HepG2 (cell line): ENCODE results near the gene NOTUM. TPM values are rescaled to one million over a fixed set of nuclear protein-coding genes. Genes with fewer than 3 reads are reported as not detected.

Source experiments
- AKNA ChIP-seq: sonication (generic); formaldehyde crosslinking; IDR thresholded peaks from 2 replicates; pipeline ENCODE4 v1.4.0; 2020; ENCODE audit warnings: missing genetic modification reagents, borderline replicate concordance
- ATAD3A ChIP-seq: sonication (generic); formaldehyde crosslinking; IDR thresholded peaks from 2 replicates; pipeline ENCODE4 v1.4.0; 2020; ENCODE audit warnings: missing genetic modification reagents
- ATF3 ChIP-seq: sonication (generic); formaldehyde crosslinking; IDR thresholded peaks from 2 replicates; pipeline ENCODE4 v1.4.0; 2020; ENCODE audit warnings: missing genetic modification reagents
- HHEX ChIP-seq: IDR thresholded peaks from 2 replicates; pipeline ENCODE4 v1.6.1; 2016; ENCODE audit warnings: control low read depth
- HNRNPL ChIP-seq: fragments of 200-400 bp; formaldehyde crosslinking; IDR thresholded peaks from 2 replicates; pipeline ENCODE4 v1.6.1; 2017; ENCODE audit warnings: mild to moderate bottlenecking, low read depth, low read length
- MTA3 ChIP-seq: sonication (generic); formaldehyde crosslinking; IDR thresholded peaks from 2 replicates; pipeline ENCODE4 v1.4.0; 2020; ENCODE audit warnings: missing genetic modification reagents
- NCOA1 ChIP-seq: sonication (generic); formaldehyde crosslinking; IDR thresholded peaks from 2 replicates; pipeline ENCODE4 v1.9.0; 2021; ENCODE audit warnings: missing genetic modification reagents
- PAX8 ChIP-seq: sonication (generic); formaldehyde crosslinking; IDR thresholded peaks from 2 replicates; pipeline ENCODE4 v1.8.0; 2022; ENCODE audit warnings: mild to moderate bottlenecking, missing genetic modification reagents, borderline replicate concordance
- SNRNP70 ChIP-seq: fragments of 200-400 bp; formaldehyde crosslinking; IDR thresholded peaks from 2 replicates; pipeline ENCODE4 v1.6.1; 2017; ENCODE audit warnings: mild to moderate bottlenecking, low read depth, low read length, moderate library complexity
- STAG1 ChIP-seq: sonication (generic); formaldehyde crosslinking; IDR thresholded peaks from 2 replicates; pipeline ENCODE4 v1.4.0; 2020; ENCODE audit warnings: missing genetic modification reagents
- ZBTB4 ChIP-seq: sonication (generic); formaldehyde crosslinking; IDR thresholded peaks from 2 replicates; pipeline ENCODE4 v1.4.0; 2020; ENCODE audit warnings: missing genetic modification reagents, mild to moderate bottlenecking, borderline replicate concordance
- ZFP37 ChIP-seq: sonication (generic); formaldehyde crosslinking; IDR thresholded peaks from 2 replicates; pipeline ENCODE4 v1.4.0; 2020; ENCODE audit warnings: missing genetic modification reagents, borderline replicate concordance
- ZNF232 ChIP-seq: sonication (generic); formaldehyde crosslinking; IDR thresholded peaks from 2 replicates; pipeline ENCODE4 v1.4.0; 2020; ENCODE audit warnings: missing genetic modification reagents, borderline replicate concordance
- ZNF687 ChIP-seq: sonication (generic); formaldehyde crosslinking; IDR thresholded peaks from 2 replicates; pipeline ENCODE4 v1.5.1; 2020; ENCODE audit warnings: mild to moderate bottlenecking, missing genetic modification reagents, moderate library complexity
- polyA plus RNA-seq, 8 experiments: library from polyadenylated mRNA; depleted of rRNA in 3 of 8; stranded (reverse) in 7 of 8; unstranded in 1 of 8; fragments of >200 nt; fragmentation: Illumina TruSeq in 4 of 8; extraction: Trizol in 4 of 8; gene quantifications; 2 replicates each; pipeline versions ENCODE4 v1.2.1 to v1.2.3, GENCODE V29; 2011 to 2016; ENCODE audit warnings: low read depth in 4 of 8, missing spikeins in 1 of 8, mixed read lengths in 1 of 8; ENCODE audit not compliant: insufficient read depth in 1 of 8
- total RNA-seq, 5 experiments: library from RNA; depleted of rRNA; stranded (reverse); fragments of >200 nt; fragmentation: Illumina TruSeq; extraction: Trizol; gene quantifications; 2 replicates each; pipeline ENCODE4 v1.2.3, GENCODE V29; 2016; ENCODE audit warnings: low read depth in 1 of 5

Gene NOTUM
- total and polyA plus RNA-seq, 2 of the 13 experiments (the other 11 are each of a cell fraction or from before 2014, with no cell fraction given): 150 to 160 TPM

GRCh38 chr17:82000803-82001570 is 40.0 kb upstream of the NOTUM start (continued):
- TF ChIP-seq ZBTB4 (CRISPR knock-in tag) (peak; percentile 98), STAG1 (CRISPR knock-in tag) (peak; percentile 42), SNRNP70 (no peak), NCOA1 (peak; percentile 98), HNRNPL (peak; percentile 100), MTA3 (no peak), AKNA (CRISPR knock-in tag) (0 out of 2 replicates have a peak, but pooled peaks have one; percentile 71), ZFP37 (CRISPR knock-in tag) (peak; percentile 94), ATF3 (CRISPR knock-in tag) (peak; percentile 32; the same call in 1 of the 2 replicates), HHEX (CRISPR knock-in tag) (0 out of 2 replicates have a peak, but pooled peaks have one; percentile 50), ZNF232 (CRISPR knock-in tag) (peak; percentile 69; the same call in 1 of the 2 replicates), ATAD3A (no peak), ZNF687 (CRISPR knock-in tag) (peak; percentile 88), PAX8 (CRISPR knock-in tag) (no peak)
